Activated CD8-positive, alpha-beta T cell treated with anti-CD3 and anti-CD28 coated beads, Interleukin-2, amount 10 ng/mL, durations not matched to agents 7 days and 5 days (primary cell): Measurements from ENCODE around the gene NSUN5. TPM values are rescaled to one million over a fixed set of nuclear protein-coding genes. Genes with fewer than 3 reads are reported as not detected.
A peak's percentile ranks its signal among the peaks of the same experiment; 100 is the strongest.
"Not testable (repeated sequence)": the region's sequence is repeated elsewhere in the genome, so short reads cannot be mapped to it uniquely, and the experiment has no call there.

Experiments used
- ATAC-seq: fragments of 150-1000 bp; cut with Tn5 transposase; one replicate; pipeline ENCODE4 v1.10.0; 2021; ENCODE audit warnings: moderate library complexity
- CTCF ChIA-PET: fragments of 350-600 bp; sonication (Branson Sonifier 250); formaldehyde crosslinking; loops from one replicate; lab custom pipeline; 2021; ENCODE audit warnings: antibody characterized with exemption; lab: Charles Lee
- POLR2A ChIA-PET: fragments of 350-600 bp; sonication (Branson Sonifier 250); formaldehyde crosslinking; loops from one replicate; lab custom pipeline; 2021; ENCODE audit warnings: antibody characterized with exemption; lab: Charles Lee
- DNase-seq: peaks from one replicate; pipeline ENCODE4 v3.0.0-alpha.2; 2020
- H3K27ac Mint-ChIP-seq: one replicate; pipeline ENCODE4 v1.8.0; 2021; ENCODE audit warnings: mild to moderate bottlenecking, mixed read lengths
- H3K27me3 Mint-ChIP-seq: one replicate; pipeline ENCODE4 v1.8.0; 2021; ENCODE audit warnings: low read depth, mixed read lengths
- H3K36me3 Mint-ChIP-seq: one replicate; pipeline ENCODE4 v1.8.0; 2021; ENCODE audit warnings: low read depth, mixed read lengths
- H3K4me1 Mint-ChIP-seq: one replicate; pipeline ENCODE4 v1.8.0; 2021; ENCODE audit warnings: low read depth, mixed read lengths
- H3K4me3 Mint-ChIP-seq: one replicate; pipeline ENCODE4 v1.8.0; 2021; ENCODE audit warnings: mild to moderate bottlenecking, mixed read lengths
- H3K9me3 Mint-ChIP-seq: one replicate; pipeline ENCODE4 v1.8.0; 2022; ENCODE audit warnings: mixed read lengths; ENCODE audit not compliant: insufficient read depth
- total RNA-seq, 2 experiments: library from RNA; stranded (reverse); gene quantifications; one replicate each; pipeline ENCODE4 v1.2.3, GENCODE V29; 2021

Gene NSUN5
- total RNA-seq, 2 experiments from 2014 or later = 53.6 to 54.1 TPM

DNA sequence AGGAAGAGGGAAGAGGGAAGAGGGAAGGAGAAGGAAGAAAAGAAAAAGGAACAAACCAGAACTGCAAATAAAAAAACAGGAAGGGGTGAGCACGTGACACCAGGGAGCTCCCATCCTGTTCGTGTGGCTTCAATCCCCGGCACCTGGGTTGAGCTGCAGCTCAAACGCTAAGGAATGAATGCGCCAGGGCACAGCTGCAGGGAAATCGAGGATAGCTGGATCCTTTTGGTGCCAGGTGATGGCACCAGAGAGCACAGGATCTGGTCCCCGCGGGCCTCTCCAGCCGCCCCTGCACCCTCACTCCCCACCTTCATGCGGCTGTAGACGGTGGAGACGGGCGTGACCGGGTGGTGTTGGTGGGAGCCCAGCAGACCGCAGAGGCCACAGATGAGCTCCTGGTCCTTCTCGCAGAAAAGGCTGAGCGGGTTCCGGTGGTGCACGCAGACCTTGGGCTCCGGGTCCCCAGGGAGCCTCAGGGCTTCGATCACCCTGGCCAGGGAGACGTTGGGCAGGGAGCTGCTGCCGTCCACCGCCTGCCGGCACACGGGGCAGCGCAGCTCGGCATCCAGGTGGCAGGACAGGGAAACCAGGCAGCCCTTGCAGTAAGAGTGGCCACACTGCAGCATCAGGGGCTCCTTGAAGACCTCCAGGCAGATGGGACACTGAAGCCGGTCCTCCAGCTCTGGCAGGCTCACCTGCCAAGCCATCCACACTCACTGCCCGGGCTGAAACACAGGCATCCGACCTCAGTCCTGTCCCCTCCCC is 15.6 kb upstream of the NSUN5 start:
- peak overlapping the region; percentile 68 for H3K27ac Mint-ChIP-seq
- peak; percentile 63 for DNase-seq

GRCh38 chr7:73323434-73324080 is 14.9 kb upstream of the NSUN5 start:
- ATAC-seq, H3K36me3 Mint-ChIP-seq, H3K9me3 Mint-ChIP-seq, H3K27me3 Mint-ChIP-seq, POLR2A ChIA-PET, DNase-seq: not testable (repeated sequence)
- H3K4me1 Mint-ChIP-seq = peaks cover 18% of the 10 kb centered on the region
- H3K27ac Mint-ChIP-seq = peak overlapping the region; percentile 68
- peak overlapping the region; percentile 34 for H3K4me3 Mint-ChIP-seq
- CTCF ChIA-PET = interaction anchor here (0.7 to 2.1 kb wide), 9 partner anchors 8 to 129 kb away, joined by 3 to 18 read pairs (median 5); partner anchors contain the start of gene NSUN5

More for the DNA sequence above, 15.6 kb upstream of the NSUN5 start:
- H3K36me3 Mint-ChIP-seq, POLR2A ChIA-PET, H3K27me3 Mint-ChIP-seq, H3K9me3 Mint-ChIP-seq: not testable (repeated sequence)
- Mint-ChIP-seq H3K4me3 (peak overlapping the region; percentile 34), H3K4me1 (peaks cover 18% of the 10 kb centered on the region)
- peak; percentile 92 for ATAC-seq
- CTCF ChIA-PET = interaction anchor here (0.7 to 2.1 kb wide), 10 partner anchors 9 to 129 kb away, joined by 3 to 18 read pairs (median 4); partner anchors contain the start of gene NSUN5

- CTCF ChIA-PET, H3K9me3 Mint-ChIP-seq, H3K36me3 Mint-ChIP-seq, H3K27ac Mint-ChIP-seq, H3K4me3 Mint-ChIP-seq, DNase-seq, ATAC-seq, POLR2A ChIA-PET, H3K27me3 Mint-ChIP-seq: not testable (repeated sequence)
- peaks cover 15% of the 10 kb centered on the region for H3K4me1 Mint-ChIP-seq
Observed at GRCh38 chr7:73320009-73320408, 11.4 kb upstream of the NSUN5 start.

GRCh38 chr7:73319541-73319940 is 10.9 kb upstream of the NSUN5 start:
- H3K36me3 Mint-ChIP-seq, H3K4me3 Mint-ChIP-seq, CTCF ChIA-PET: not testable (repeated sequence)

GRCh38 chr7:73318656-73319204 is 10.1 kb upstream of the NSUN5 start:
- H3K27me3 Mint-ChIP-seq, H3K9me3 Mint-ChIP-seq, H3K36me3 Mint-ChIP-seq, ATAC-seq, POLR2A ChIA-PET, CTCF ChIA-PET, H3K27ac Mint-ChIP-seq, H3K4me3 Mint-ChIP-seq, DNase-seq, H3K4me1 Mint-ChIP-seq: not testable (repeated sequence)

More at GRCh38 chr7:73319541-73319940, 10.9 kb upstream of the NSUN5 start:
- H3K4me1 Mint-ChIP-seq = peaks cover 13% of the 10 kb centered on the region
- H3K27me3 Mint-ChIP-seq, POLR2A ChIA-PET, H3K9me3 Mint-ChIP-seq, ATAC-seq, DNase-seq, H3K27ac Mint-ChIP-seq: not testable (repeated sequence)

DNA sequence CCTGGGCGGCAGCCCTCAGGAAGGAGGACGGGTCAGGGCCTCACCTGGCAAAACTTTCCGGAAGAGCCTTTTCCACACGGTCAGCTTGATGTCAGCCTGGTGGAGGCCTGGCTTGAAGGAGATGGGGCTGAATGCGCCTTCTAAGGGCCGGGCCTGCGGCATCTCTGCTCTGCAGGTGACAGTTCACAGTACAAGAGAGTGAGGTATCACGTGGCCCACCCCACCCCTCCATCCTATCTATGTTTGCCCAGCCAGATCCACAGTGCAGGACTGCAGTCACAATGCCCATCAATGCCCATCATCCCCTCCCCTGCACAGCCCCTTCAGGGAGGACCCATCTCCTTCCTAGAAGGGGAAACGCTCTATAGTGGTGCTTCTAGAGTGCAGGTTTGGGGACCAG is 7.9 kb upstream of the NSUN5 start:
- ChIA-PET POLR2A (no interaction called here), CTCF (no interaction called here)
- Mint-ChIP-seq H3K27me3 (no peaks in the 10 kb centered on the region), H3K9me3 (no peaks in the 10 kb centered on the region), H3K4me1 (no peaks in the 10 kb centered on the region), H3K4me3 (no peak overlapping the region), H3K36me3 (no peaks in the 10 kb centered on the region), H3K27ac (no peak overlapping the region)
- no peak for ATAC-seq
- no peak for DNase-seq

GRCh38 chr7:73314271-73314670 is 5.6 kb upstream of the NSUN5 start:
- ChIA-PET CTCF (interaction anchor here (0.5 to 1.8 kb wide), 4 partner anchors 8 to 1123 kb away, joined by 3 to 6 read pairs (median 4); no protein-coding TSS in a partner anchor), POLR2A (no interaction called here)
- ATAC-seq (no peak), DNase-seq (no peak)
- H3K4me3 Mint-ChIP-seq = no peak overlapping the region
- peaks cover 2% of the 10 kb centered on the region for H3K36me3 Mint-ChIP-seq
- peaks cover 3% of the 10 kb centered on the region for H3K4me1 Mint-ChIP-seq
- no peak overlapping the region for H3K27ac Mint-ChIP-seq
- H3K27me3 Mint-ChIP-seq = no peaks in the 10 kb centered on the region
- no peaks in the 10 kb centered on the region for H3K9me3 Mint-ChIP-seq

DNA sequence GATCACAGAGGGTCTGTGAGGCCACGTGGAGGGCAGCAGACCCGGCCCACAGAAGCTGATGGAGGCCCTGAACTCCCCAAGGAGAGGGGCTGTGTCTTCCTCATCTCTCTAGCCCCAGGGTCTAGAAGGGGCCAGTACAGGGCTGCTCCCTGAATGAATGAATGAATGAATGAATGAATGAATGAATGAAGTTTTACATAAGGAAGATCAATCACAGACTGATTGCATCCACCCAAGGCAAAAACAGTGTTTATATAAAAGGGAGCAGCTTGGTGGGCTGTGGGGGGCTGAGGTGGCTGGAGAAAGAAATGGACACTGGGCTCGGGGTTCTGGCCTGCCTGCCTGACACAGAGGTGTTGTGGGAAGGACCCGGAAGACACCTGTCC is 4.9 kb upstream of the NSUN5 start:
- DNase-seq = no peak

DNA sequence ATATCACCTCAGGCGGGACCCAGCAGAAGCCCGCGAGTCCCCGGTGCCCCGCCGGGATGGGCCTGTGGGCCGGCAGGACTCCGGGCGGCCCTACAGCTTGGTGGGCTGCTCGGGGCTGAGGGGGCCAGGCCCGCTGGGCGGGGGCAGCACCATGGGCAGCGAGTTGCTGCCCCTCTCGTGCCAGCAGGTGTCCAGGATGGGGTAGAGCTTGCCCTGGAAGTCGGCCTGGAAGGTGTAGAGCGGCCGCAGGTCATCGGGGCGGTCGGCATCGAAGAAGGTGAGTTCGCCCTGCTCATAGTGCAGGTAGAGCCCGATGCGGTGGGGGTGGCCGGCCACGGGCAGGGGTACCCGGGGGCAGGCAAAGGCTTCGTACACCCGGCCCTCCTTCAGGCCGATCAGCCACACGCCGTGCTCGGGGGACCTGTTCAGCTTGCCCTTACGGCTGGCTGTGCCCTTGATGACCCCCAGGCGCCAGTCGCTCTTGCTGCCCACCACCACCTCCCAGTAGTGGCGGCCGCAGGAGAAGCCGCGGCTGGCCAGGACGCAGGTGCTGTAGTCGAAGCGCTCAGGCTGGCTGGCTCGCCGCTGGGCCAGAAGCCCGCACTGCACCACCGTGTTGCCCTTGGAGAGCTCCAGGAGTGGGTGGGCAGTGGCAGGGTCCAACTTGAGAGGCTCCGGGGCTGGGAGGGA is 4.3 kb upstream of the NSUN5 start:
- ChIA-PET POLR2A (no interaction called here), CTCF (no interaction called here)
- Mint-ChIP-seq H3K27me3 (no peaks in the 10 kb centered on the region), H3K36me3 (peaks cover 8% of the 10 kb centered on the region), H3K9me3 (no peaks in the 10 kb centered on the region), H3K27ac (no peak overlapping the region), H3K4me1 (peaks cover 11% of the 10 kb centered on the region), H3K4me3 (no peak overlapping the region)
- ATAC-seq (no peak), DNase-seq (no peak)

More for the DNA sequence above, 4.9 kb upstream of the NSUN5 start:
- Mint-ChIP-seq H3K27ac (no peak overlapping the region), H3K9me3 (no peaks in the 10 kb centered on the region), H3K27me3 (no peaks in the 10 kb centered on the region), H3K4me3 (no peak overlapping the region), H3K4me1 (peaks cover 9% of the 10 kb centered on the region), H3K36me3 (peaks cover 4% of the 10 kb centered on the region)
- ATAC-seq = no peak
- ChIA-PET CTCF (interaction anchor here (0.5 to 0.7 kb wide), 2 partner anchors 9 to 1123 kb away, joined by 3 read pairs; no protein-coding TSS in a partner anchor), POLR2A (no interaction called here)

- CTCF ChIA-PET, H3K27me3 Mint-ChIP-seq, H3K9me3 Mint-ChIP-seq, H3K27ac Mint-ChIP-seq, ATAC-seq, H3K4me3 Mint-ChIP-seq, DNase-seq: not testable (repeated sequence)
- H3K4me1 Mint-ChIP-seq = peaks cover 27% of the 10 kb centered on the region
- POLR2A ChIA-PET = interaction anchor here (0.7 kb wide), 1 partner anchor 19 kb away, joined by 4 read pairs; no protein-coding TSS in a partner anchor
- H3K36me3 Mint-ChIP-seq = peaks cover 21% of the 10 kb centered on the region
Observed at GRCh38 chr7:73311421-73311820, 2.8 kb upstream of the NSUN5 start.

DNA sequence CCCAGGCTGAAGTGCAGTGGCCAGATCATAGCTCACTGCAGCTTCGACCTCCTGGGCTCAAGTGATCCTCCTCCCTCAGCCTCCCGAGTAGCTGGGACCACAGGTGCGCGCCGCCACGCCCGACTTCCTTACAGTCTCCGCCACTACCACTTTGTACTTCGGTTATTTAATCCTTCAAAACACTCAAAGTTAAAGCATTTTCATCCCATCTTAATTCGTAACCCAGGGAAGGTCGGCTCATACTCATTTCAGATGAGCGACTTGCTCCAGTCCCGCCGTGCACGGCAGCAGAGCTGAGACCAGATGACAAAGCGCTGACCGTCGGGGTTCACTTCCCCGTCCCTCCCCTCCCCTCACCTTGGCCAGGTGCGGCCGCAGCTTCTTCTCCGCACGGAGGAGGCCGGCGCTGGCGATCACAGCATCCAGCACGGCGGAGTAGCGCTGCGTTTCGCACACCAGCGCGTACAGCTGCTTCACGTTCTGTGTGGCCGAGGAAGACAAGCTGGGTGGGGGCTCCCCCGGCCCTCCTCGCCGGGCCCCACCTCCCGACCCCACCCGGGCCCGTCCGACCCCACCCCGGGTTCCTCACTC is 457 bp downstream of the NSUN5 start:
- Mint-ChIP-seq H3K4me1 (peaks cover 32% of the 10 kb centered on the region), H3K27me3 (no peaks in the 10 kb centered on the region), H3K9me3 (no peaks in the 10 kb centered on the region), H3K36me3 (peaks cover 34% of the 10 kb centered on the region), H3K4me3 (peak overlapping the region; percentile 99), H3K27ac (peak overlapping the region; percentile 96)
- peak; percentile 58 for ATAC-seq
- ChIA-PET POLR2A (no interaction called here), CTCF (interaction anchor here (1.6 kb wide), 1 partner anchor 16 kb away, joined by 6 read pairs; no protein-coding TSS in a partner anchor)
- DNase-seq = peak; percentile 23
